HepG2 (cell line): Measurements from ENCODE around the gene SLCO4A1. TPM values are rescaled to one million over a fixed set of nuclear protein-coding genes. Genes with fewer than 3 reads are reported as not detected.

Experiments used
- ATAC-seq: fragments of 200-7000 bp; cut with Tn5 transposase; 3 replicates; pipeline ENCODE4 v1.9.1; 2020; ENCODE audit warnings: mild to moderate bottlenecking, moderate library complexity
- BruUV-seq: library from RNA; stranded (reverse); fragments of 400-500 nt; replicated peaks from 2 replicates; lab custom pipeline; 2021; lab: Mats Ljungman, UMichigan
- CTCF ChIA-PET: fragments of 300-600 bp; formaldehyde crosslinking; extraction: SDS; loops from one replicate; lab custom pipeline; 2021; ENCODE audit warnings: low total read pairs, inconsistent platforms, low intra/inter-chr PET ratio; lab: Yijun Ruan, JAX
- POLR2A ChIA-PET: fragments of 350-600 bp; sonication (Branson Sonifier 250); formaldehyde crosslinking; loops from one replicate; lab custom pipeline; 2020; ENCODE audit warnings: antibody characterized with exemption, inconsistent platforms; lab: Yijun Ruan, JAX
- DNase-seq: peaks from one replicate; pipeline ENCODE4 v3.0.0-alpha.2; 2015; ENCODE audit warnings: low spot score
- FAIRE-seq: peaks from 3 replicates; lab custom pipeline; 2011; peaks lifted over from hg19 to GRCh38; lab: Jason Lieb, UNC
- H2AFZ ChIP-seq: one replicate; pipeline ENCODE4 v1.6.1; 2011; ENCODE audit warnings: low read length, inconsistent platforms
- H3K27ac ChIP-seq: fragments of 300-600 bp; 3 replicates; pipeline ENCODE4 v1.8.0; 2011; ENCODE audit warnings: mixed run types, mild to moderate bottlenecking, mixed read lengths, low read length, inconsistent platforms; ENCODE audit not compliant: insufficient read depth; ENCODE audit errors: extremely low read length
- H3K27me3 ChIP-seq, 2 experiments: fragments of 200-600 bp in 1 of 2; 2 replicates in 1 of 2; 3 replicates in 1 of 2; pipeline versions ENCODE4 v1.6.0 to v1.8.0; 2011; ENCODE audit warnings: low read length in 2 of 2, mild to moderate bottlenecking in 2 of 2, moderate library complexity in 2 of 2, inconsistent platforms in 1 of 2; ENCODE audit not compliant: insufficient read depth in 2 of 2, control insufficient read depth in 1 of 2
- H3K36me3 ChIP-seq, 2 experiments: fragments of 200-600 bp in 1 of 2; replicated peaks in 1 of 2; 2 replicates in 1 of 2; 3 replicates in 1 of 2; pipeline versions ENCODE4 v1.5.1 to v1.8.0; 2011; ENCODE audit warnings: low read length in 2 of 2, inconsistent platforms in 1 of 2; ENCODE audit not compliant: insufficient read depth in 2 of 2, control insufficient read depth in 1 of 2
- H3K4me1 ChIP-seq: 2 replicates; pipeline ENCODE4 v1.5.1; 2012; ENCODE audit warnings: low read length, inconsistent platforms; ENCODE audit not compliant: insufficient read depth
- H3K4me2 ChIP-seq: 2 replicates; pipeline ENCODE4 v1.6.0; 2011; ENCODE audit warnings: low read depth, low read length, inconsistent platforms
- H3K4me3 ChIP-seq, 3 experiments: fragments of 200-600 bp in 1 of 3; sonication (generic), shearing (Covaris generic) in 1 of 3; replicated peaks in 1 of 3; 2 replicates each; pipeline ENCODE4 v1.5.1; 2011 to 2016; ENCODE audit warnings: low read length in 3 of 3, inconsistent platforms in 2 of 3, low read depth in 2 of 3, mild to moderate bottlenecking in 2 of 3, control low read depth in 1 of 3, mixed read lengths in 1 of 3; ENCODE audit not compliant: insufficient read depth in 1 of 3
- H3K79me2 ChIP-seq: one replicate; pipeline ENCODE4 v1.6.1; 2011; ENCODE audit warnings: low read length, inconsistent platforms; ENCODE audit not compliant: insufficient read depth
- H3K9ac ChIP-seq: 2 replicates; pipeline ENCODE4 v1.6.0; 2011; ENCODE audit warnings: mild to moderate bottlenecking, low read depth, low read length, inconsistent platforms; ENCODE audit not compliant: insufficient read depth
- H3K9me3 ChIP-seq: 2 replicates; pipeline ENCODE4 v1.5.1; 2012; ENCODE audit warnings: mild to moderate bottlenecking, low read length
- H4K20me1 ChIP-seq: 2 replicates; pipeline ENCODE4 v1.6.0; 2011; ENCODE audit warnings: inconsistent platforms, mild to moderate bottlenecking, low read length, moderate library complexity; ENCODE audit not compliant: insufficient read depth
- CSRNP1 ChIP-seq: sonication (generic); formaldehyde crosslinking; IDR thresholded peaks from 2 replicates; pipeline ENCODE4 v1.8.1; 2023; ENCODE audit warnings: mild to moderate bottlenecking, missing genetic modification reagents
- DBP ChIP-seq: sonication (generic); formaldehyde crosslinking; IDR thresholded peaks from 2 replicates; pipeline ENCODE4 v1.4.0; 2020; ENCODE audit warnings: missing genetic modification reagents; ENCODE audit errors: not compliant biosample characterization
- ERF ChIP-seq: IDR thresholded peaks from 2 replicates; pipeline ENCODE4 v1.6.1; 2018; ENCODE audit warnings: missing biosample characterization, missing genetic modification reagents
- ETV5 ChIP-seq: IDR thresholded peaks from 2 replicates; pipeline ENCODE4 v1.6.1; 2018; ENCODE audit warnings: missing biosample characterization, missing genetic modification reagents, inconsistent platforms, borderline replicate concordance
- FOXA3 ChIP-seq: IDR thresholded peaks from 2 replicates; pipeline ENCODE4 v1.6.1; 2016; ENCODE audit warnings: missing genetic modification reagents, missing compliant biosample characterization
- HNF4G ChIP-seq, 2 experiments: sonication (generic) in 1 of 2; formaldehyde crosslinking in 1 of 2; IDR thresholded peaks; 2 replicates each; pipeline versions ENCODE4 v1.4.0 to v1.6.1; 2011 to 2020; ENCODE audit warnings: borderline replicate concordance in 2 of 2, low read depth in 2 of 2, mild to moderate bottlenecking in 2 of 2, low read length in 1 of 2, missing genetic modification reagents in 1 of 2, moderate library complexity in 1 of 2
- MTA3 ChIP-seq: sonication (generic); formaldehyde crosslinking; IDR thresholded peaks from 2 replicates; pipeline ENCODE4 v1.4.0; 2020; ENCODE audit warnings: missing genetic modification reagents
- RORA ChIP-seq: sonication (generic); formaldehyde crosslinking; IDR thresholded peaks from 2 replicates; pipeline ENCODE4 v1.5.0; 2020; ENCODE audit warnings: mild to moderate bottlenecking, missing genetic modification reagents, moderate library complexity
- SOX5 ChIP-seq: IDR thresholded peaks from 2 replicates; pipeline ENCODE4 v1.6.1; 2016; ENCODE audit warnings: borderline replicate concordance
- STAT5B ChIP-seq: sonication (generic); formaldehyde crosslinking; IDR thresholded peaks from 2 replicates; pipeline ENCODE4 v1.4.0; 2020; ENCODE audit warnings: missing genetic modification reagents
- YY1 ChIP-seq: IDR thresholded peaks from 2 replicates; pipeline ENCODE4 v1.6.1; 2011; ENCODE audit warnings: low read length, low read depth, moderate library complexity, mild to moderate bottlenecking; ENCODE audit not compliant: insufficient read depth, insufficient replicate concordance
- ZNF232 ChIP-seq: sonication (generic); formaldehyde crosslinking; IDR thresholded peaks from 2 replicates; pipeline ENCODE4 v1.4.0; 2020; ENCODE audit warnings: missing genetic modification reagents, borderline replicate concordance
- ZSCAN5A ChIP-seq: sonication (generic); formaldehyde crosslinking; IDR thresholded peaks from 2 replicates; pipeline ENCODE4 v1.8.0; 2022; ENCODE audit warnings: mild to moderate bottlenecking, missing genetic modification reagents, borderline replicate concordance
- WGBS: methylation state at CpG from one replicate; pipeline ENCODE4 v1.1.6; 2017; ENCODE audit warnings: low lambda C conversion rate; 5-methylcytosine and 5-hydroxymethylcytosine counted together
- in situ Hi-C: cut with HindIII; loops from 2 replicates; pipeline ENCODE4 v1.10.0; 2017; ENCODE audit warnings: low pct_unique_long_range_greater_than_20kb; ENCODE audit not compliant: extremely low pct_ligation_motif_present
- intact Hi-C: fragments of 100-400 bp; cut with micrococcal nuclease; formaldehyde crosslinking; loops from one replicate; pipeline ENCODE4 v1.10.0; 2022; ENCODE audit not compliant: unreplicated experiment
- polyA plus RNA-seq, 8 experiments: library from polyadenylated mRNA; depleted of rRNA in 3 of 8; stranded (reverse) in 7 of 8; unstranded in 1 of 8; fragments of >200 nt; fragmentation: Illumina TruSeq in 4 of 8; extraction: Trizol in 4 of 8; gene quantifications; 2 replicates each; pipeline versions ENCODE4 v1.2.1 to v1.2.3, GENCODE V29; 2011 to 2016; ENCODE audit warnings: low read depth in 4 of 8, missing spikeins in 1 of 8, mixed read lengths in 1 of 8; ENCODE audit not compliant: insufficient read depth in 1 of 8
- total RNA-seq, 5 experiments: library from RNA; depleted of rRNA; stranded (reverse); fragments of >200 nt; fragmentation: Illumina TruSeq; extraction: Trizol; gene quantifications; 2 replicates each; pipeline ENCODE4 v1.2.3, GENCODE V29; 2016; ENCODE audit warnings: low read depth in 1 of 5

The SLCO4A1 gene
- total and polyA plus RNA-seq, 2 of the 13 experiments (the other 11 are each of a cell fraction or from before 2014, with no cell fraction given), result 55.5 to 112 TPM

DNA sequence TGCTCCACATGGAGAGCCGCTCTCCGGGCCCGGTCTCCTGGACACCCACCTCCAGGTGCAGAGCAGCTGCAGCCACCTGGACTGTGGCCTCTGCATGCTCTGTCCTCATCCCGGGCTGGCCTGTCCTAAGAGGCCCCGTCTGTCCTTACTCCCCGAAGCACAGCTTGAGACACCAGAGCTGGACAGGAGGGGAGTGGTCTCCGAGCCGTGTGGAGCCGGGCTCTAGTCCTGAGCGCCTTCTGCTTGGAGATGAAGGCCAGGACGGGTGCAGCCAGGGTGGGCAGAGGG lies 59.7 kb downstream of the SLCO4A1 start:
- intact Hi-C loops, result no loop called here
- H3K36me3 ChIP-seq, result no peaks in the 10 kb centered on the region
- no peak for ATAC-seq
- no peak for FAIRE-seq
- H3K4me2 ChIP-seq, result no peak overlapping the region
- peaks cover 8% of the 10 kb centered on the region; the same call in 1 of the 2 replicates for H3K4me1 ChIP-seq
- peaks cover 42 to 100% of the 10 kb centered on the region in 2 experiments for H3K27me3 ChIP-seq
- CTCF ChIA-PET, result no interaction called here
- H2AFZ ChIP-seq, result no peak overlapping the region
- H3K27ac ChIP-seq, result no peak overlapping the region
- in situ Hi-C loops, result no loop called here
- no peaks in the 10 kb centered on the region for H3K79me2 ChIP-seq
- no peaks in the 10 kb centered on the region; the same call in 1 of the 2 replicates for H4K20me1 ChIP-seq
- POLR2A ChIA-PET, result no interaction called here
- TF ChIP-seq CSRNP1 (no peak), ERF (no peak), ZNF232 (CRISPR knock-in tag) (no peak), YY1 (no peak), DBP (CRISPR knock-in tag) (no peak), RORA (CRISPR knock-in tag) (no peak), MTA3 (CRISPR knock-in tag) (no peak), ZSCAN5A (CRISPR knock-in tag) (no peak), STAT5B (no peak), HNF4G (IDR thresholded peaks at IDR 0.05; ENCODE audit: borderline replicate concordance, low read depth, low read length) (no peak), HNF4G (CRISPR knock-in tag; IDR thresholded peaks at IDR 0.05; ENCODE audit: borderline replicate concordance, low read depth) (no peak), SOX5 (CRISPR knock-in tag) (no peak), ETV5 (CRISPR knock-in tag) (no peak), FOXA3 (CRISPR knock-in tag) (no peak)
- TF ChIP-seq, all 625 proteins: peak for 0
- no peak overlapping the region for H3K4me3 ChIP-seq
- H3K9me3 ChIP-seq, result no peaks in the 10 kb centered on the region
- no peak for DNase-seq
- no TSS peak for BruUV-seq
- 8% methylated on average over 10 of the region's 11 CpGs for WGBS
- H3K9ac ChIP-seq, result no peak overlapping the region
